HG03060 (cell line): Measurements from ENCODE around the gene CES4A.
"Not testable (repeated sequence)": the region's sequence is repeated elsewhere in the genome, so short reads cannot be mapped to it uniquely, and the experiment has no call there.

Source experiments
- ATAC-seq: cut with Tn5 transposase; IDR thresholded peaks from one replicate; pipeline ENCODE4 v1.9.1; 2021; ENCODE audit warnings: low read depth, moderate number of reproducible peaks; ENCODE audit not compliant: unreplicated experiment

The CES4A gene

GRCh38 chr16:66955363-66956153 is 32.8 kb upstream of the CES4A start:
- not testable (repeated sequence) for ATAC-seq

GRCh38 chr16:66956154-66956457 is 32.3 kb upstream of the CES4A start:
- ATAC-seq: not testable (repeated sequence)

GRCh38 chr16:66958857-66959703 is 29.3 kb upstream of the CES4A start:
- no peak for ATAC-seq

GRCh38 chr16:66959704-66960161 is 28.7 kb upstream of the CES4A start:
- no peak for ATAC-seq

GRCh38 chr16:66960270-66960669 is 28.1 kb upstream of the CES4A start:
- ATAC-seq: no peak

GRCh38 chr16:66961065-66961744 is 27.2 kb upstream of the CES4A start, which contains the start of gene CES3:
CES3 (plus strand) TSS chr16:66961266; CDS start chr16:66961308, 42 bp downstream.
- ATAC-seq: no peak

- ATAC-seq: no peak
Observed at GRCh38 chr16:66961914-66962313, 26.5 kb upstream of the CES4A start.

- no peak for ATAC-seq
Observed at GRCh38 chr16:66964049-66964448, 24.3 kb upstream of the CES4A start.

GRCh38 chr16:66968847-66969246 is 19.5 kb upstream of the CES4A start:
- no peak for ATAC-seq

GRCh38 chr16:66970775-66971720 is 17.3 kb upstream of the CES4A start:
- no peak for ATAC-seq

GRCh38 chr16:66972983-66973382 is 15.4 kb upstream of the CES4A start:
- ATAC-seq: no peak

- no peak for ATAC-seq
Observed at GRCh38 chr16:66973716-66974115, 14.7 kb upstream of the CES4A start.

GRCh38 chr16:66974156-66974931 is 14.0 kb upstream of the CES4A start:
- not testable (repeated sequence) for ATAC-seq

GRCh38 chr16:66974932-66975246 is 13.5 kb upstream of the CES4A start:
- ATAC-seq: not testable (repeated sequence)

GRCh38 chr16:66975302-66975893 is 13.0 kb upstream of the CES4A start:
- ATAC-seq: no peak

GRCh38 chr16:66976746-66977145 is 11.6 kb upstream of the CES4A start:
- ATAC-seq: no peak

GRCh38 chr16:66977341-66978113 is 10.9 kb upstream of the CES4A start:
- no peak for ATAC-seq

- ATAC-seq: no peak
Observed at GRCh38 chr16:66979011-66979717, 9.2 kb upstream of the CES4A start.
